Caco-2 (cell line): ENCODE data around the gene TRIM66. TPM values are rescaled to one million over a fixed set of nuclear protein-coding genes. Genes with fewer than 3 reads are reported as not detected.

ENCODE experiments used
- BruUV-seq: library from RNA; stranded (reverse); fragments of 400-500 nt; replicated peaks from 2 replicates; lab custom pipeline; 2021; lab: Mats Ljungman, UMichigan
- CTCF ChIA-PET: fragments of 300-600 bp; sonication (Branson Sonifier 250); formaldehyde crosslinking; loops from one replicate; lab custom pipeline; 2022; ENCODE audit warnings: antibody characterized with exemption; lab: Charles Lee
- POLR2A ChIA-PET: fragments of 300-600 bp; sonication (Branson Sonifier 250); formaldehyde crosslinking; loops from one replicate; lab custom pipeline; 2022; ENCODE audit warnings: antibody characterized with exemption; lab: Charles Lee
- DNase-seq, 2 experiments: peaks; one replicate each; pipeline versions ENCODE4 v3.0.0 to v3.0.0-alpha.2; 2020 to 2022
- H3K27me3 ChIP-seq: replicated peaks from 2 replicates; pipeline ENCODE4 v1.6.0; 2011; ENCODE audit warnings: low read length; ENCODE audit not compliant: control insufficient read depth, insufficient read depth
- H3K36me3 ChIP-seq: 2 replicates; pipeline ENCODE4 v1.5.1; 2011; ENCODE audit warnings: low read length; ENCODE audit not compliant: control insufficient read depth, insufficient read depth
- H3K4me1 ChIP-seq: fragments of 250-450 bp; sonication (Bioruptor Pico); 2 replicates; pipeline ENCODE4 v1.5.1; 2020; ENCODE audit warnings: mild to moderate bottlenecking
- H3K4me3 ChIP-seq: 2 replicates; pipeline ENCODE4 v1.5.1; 2011; ENCODE audit warnings: low read depth, mild to moderate bottlenecking, control low read depth, low read length
- H3K9me3 ChIP-seq: fragments of 250-450 bp; sonication (Bioruptor Pico); 2 replicates; pipeline ENCODE4 v1.5.1; 2020; ENCODE audit warnings: mild to moderate bottlenecking, moderate library complexity
- H3K27ac Mint-ChIP-seq: one replicate; pipeline ENCODE4 v1.8.0; 2022; ENCODE audit warnings: mixed read lengths; ENCODE audit not compliant: unreplicated experiment
- H3K27me3 Mint-ChIP-seq: one replicate; pipeline ENCODE4 v1.8.0; 2022; ENCODE audit warnings: mixed read lengths; ENCODE audit not compliant: insufficient read depth, unreplicated experiment
- H3K36me3 Mint-ChIP-seq: one replicate; pipeline ENCODE4 v1.8.0; 2022; ENCODE audit warnings: mild to moderate bottlenecking, mixed read lengths; ENCODE audit not compliant: insufficient read depth, unreplicated experiment
- H3K4me1 Mint-ChIP-seq: one replicate; pipeline ENCODE4 v1.8.0; 2022; ENCODE audit warnings: low read depth, mixed read lengths; ENCODE audit not compliant: unreplicated experiment
- H3K4me3 Mint-ChIP-seq: one replicate; pipeline ENCODE4 v1.8.0; 2022; ENCODE audit warnings: mild to moderate bottlenecking, moderate library complexity, mixed read lengths; ENCODE audit not compliant: unreplicated experiment
- H3K9me3 Mint-ChIP-seq: one replicate; pipeline ENCODE4 v1.8.0; 2022; ENCODE audit warnings: mixed read lengths; ENCODE audit not compliant: unreplicated experiment
- CTCF ChIP-seq, 2 experiments: fragments of 200-600 bp in 1 of 2; IDR thresholded peaks; 1 replicate in 1 of 2; 2 replicates in 1 of 2; pipeline versions ENCODE4 v1.5.1 to v1.8.0; 2011 to 2022; ENCODE audit warnings: antibody characterized with exemption in 1 of 2, control low read depth in 1 of 2, inconsistent platforms in 1 of 2, low read depth in 1 of 2, low read length in 1 of 2, mild to moderate bottlenecking in 1 of 2, moderate library complexity in 1 of 2; ENCODE audit not compliant: insufficient read depth in 1 of 2, severe bottlenecking in 1 of 2, unreplicated experiment in 1 of 2
- intact Hi-C: fragments of 100-400 bp; cut with micrococcal nuclease; formaldehyde crosslinking; loops from one replicate; pipeline ENCODE4 v1.10.0; 2022; ENCODE audit not compliant: unreplicated experiment
- total RNA-seq: library from RNA; stranded (reverse); gene quantifications from 2 replicates; pipeline ENCODE4 v1.2.3, GENCODE V29; 2022

TRIM66 gene
- total RNA-seq, 1 experiment from 2014 or later, result 18.4 TPM

DNA sequence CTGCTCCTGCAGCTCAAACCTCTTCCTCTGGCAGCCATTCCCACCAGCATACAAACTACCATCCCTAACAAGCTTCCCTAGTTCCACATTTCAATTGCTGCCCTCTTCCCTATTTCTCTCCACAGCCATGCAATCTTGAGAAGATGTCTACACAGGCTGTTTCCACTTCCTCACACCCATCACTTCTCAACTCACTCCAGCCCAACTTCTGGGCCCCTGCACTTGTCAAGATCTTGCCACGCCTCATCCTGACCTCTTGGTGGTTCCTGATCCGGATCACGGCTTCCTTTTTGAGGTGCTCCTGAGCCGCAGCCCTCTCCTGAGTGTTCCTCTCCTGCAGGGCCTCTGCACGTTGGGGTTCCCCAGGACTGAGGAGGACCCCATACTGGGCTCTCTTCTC is 22.7 kb upstream of the TRIM66 start:
- BruUV-seq, result no TSS peak
- DNase-seq, result no peak
- CTCF ChIA-PET, result no interaction called here
- Mint-ChIP-seq H3K4me1 (peaks cover 6% of the 10 kb centered on the region), H3K36me3 (peaks cover 16% of the 10 kb centered on the region), H3K9me3 (no peaks in the 10 kb centered on the region), H3K27me3 (no peaks in the 10 kb centered on the region), H3K4me3 (no peak overlapping the region), H3K27ac (no peak overlapping the region)
- Histone ChIP-seq H3K9me3 (no peaks in the 10 kb centered on the region), H3K36me3 (no peaks in the 10 kb centered on the region; the same call in none of the 2 replicates), H3K4me1 (no peaks in the 10 kb centered on the region), H3K27me3 (no peaks in the 10 kb centered on the region), H3K4me3 (no peak overlapping the region)
- TF ChIP-seq CTCF (IDR thresholded peaks at IDR 0.05; ENCODE audit: insufficient read depth in 1 of 2, low read depth in 1 of 2, low read length in 1 of 2, severe bottlenecking in 1 of 2, unreplicated experiment in 1 of 2), result no peak
- intact Hi-C loops, result no loop called here
- POLR2A ChIA-PET, result no interaction called here

DNA sequence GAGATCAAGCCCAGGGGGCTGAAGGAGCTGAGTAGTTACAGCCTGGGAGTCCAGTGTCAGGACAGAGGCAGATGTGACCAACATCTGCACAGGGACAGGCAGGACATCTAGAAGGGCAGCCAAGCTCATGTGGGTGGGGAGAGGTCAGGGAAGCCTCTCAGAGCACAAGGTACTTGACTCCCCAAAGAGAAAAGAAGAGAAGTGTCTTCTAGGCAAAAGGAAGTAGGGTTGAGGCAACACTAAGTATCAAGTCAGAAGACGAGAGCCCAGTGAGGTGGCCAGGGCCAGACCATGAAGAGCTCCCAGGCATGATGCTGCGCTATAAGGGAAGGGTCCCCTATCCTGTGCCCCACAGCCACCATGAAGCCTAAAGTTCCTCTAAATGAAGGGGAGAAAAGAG is 21.7 kb upstream of the TRIM66 start:
- TF ChIP-seq CTCF (IDR thresholded peaks at IDR 0.05; ENCODE audit: insufficient read depth in 1 of 2, low read depth in 1 of 2, low read length in 1 of 2, severe bottlenecking in 1 of 2, unreplicated experiment in 1 of 2), result no peak
- Mint-ChIP-seq H3K27me3 (no peaks in the 10 kb centered on the region), H3K9me3 (no peaks in the 10 kb centered on the region), H3K36me3 (peaks cover 16% of the 10 kb centered on the region), H3K4me1 (peaks cover 6% of the 10 kb centered on the region), H3K27ac (no peak overlapping the region), H3K4me3 (no peak overlapping the region)
- no peaks in the 10 kb centered on the region for H3K27me3 ChIP-seq
- H3K4me1 ChIP-seq, result peaks cover 10% of the 10 kb centered on the region
- H3K9me3 ChIP-seq, result no peaks in the 10 kb centered on the region
- BruUV-seq, result no TSS peak
- intact Hi-C loops, result no loop called here
- no peaks in the 10 kb centered on the region; the same call in none of the 2 replicates for H3K36me3 ChIP-seq
- POLR2A ChIA-PET, result no interaction called here
- CTCF ChIA-PET, result no interaction called here
- H3K4me3 ChIP-seq, result no peak overlapping the region
- DNase-seq, result no peak

DNA sequence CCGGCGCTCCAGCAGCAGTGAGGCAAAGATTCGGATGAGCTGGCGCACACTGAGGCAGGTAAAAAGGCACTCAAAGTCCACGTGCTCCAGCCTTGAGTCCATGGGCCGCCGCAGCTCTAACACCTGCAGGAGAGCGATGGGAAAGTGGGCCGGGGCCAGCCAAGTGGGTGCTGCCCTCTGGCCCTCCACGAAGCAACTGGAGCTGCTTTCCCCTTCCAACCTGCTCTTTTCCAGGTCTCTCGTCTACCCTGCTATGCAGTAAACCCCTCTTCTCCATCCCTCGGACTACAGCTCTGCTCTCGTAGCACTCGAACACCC is 20.1 kb upstream of the TRIM66 start:
- ChIA-PET CTCF (no interaction called here), POLR2A (no interaction called here)
- H3K36me3 ChIP-seq, result no peaks in the 10 kb centered on the region; the same call in none of the 2 replicates
- H3K9me3 Mint-ChIP-seq, result no peaks in the 10 kb centered on the region
- H3K27me3 Mint-ChIP-seq, result no peaks in the 10 kb centered on the region
- peaks cover 17% of the 10 kb centered on the region for H3K4me1 Mint-ChIP-seq
- H3K4me1 ChIP-seq, result peaks cover 21% of the 10 kb centered on the region
- H3K4me3 Mint-ChIP-seq, result no peak overlapping the region
- no peaks in the 10 kb centered on the region for H3K9me3 ChIP-seq
- peak overlapping the region; percentile 31 for H3K27ac Mint-ChIP-seq
- H3K27me3 ChIP-seq, result no peaks in the 10 kb centered on the region
- DNase-seq, result no peak
- no peak overlapping the region for H3K4me3 ChIP-seq
- BruUV-seq, result no TSS peak
- H3K36me3 Mint-ChIP-seq, result peaks cover 27% of the 10 kb centered on the region
- TF ChIP-seq CTCF (IDR thresholded peaks at IDR 0.05; ENCODE audit: insufficient read depth in 1 of 2, low read depth in 1 of 2, low read length in 1 of 2, severe bottlenecking in 1 of 2, unreplicated experiment in 1 of 2), result no peak
- intact Hi-C loops, result no loop called here
